ENCODE data around the gene VEGFD.
"Not testable (repeated sequence)": the region's sequence is repeated elsewhere in the genome, so short reads cannot be mapped to it uniquely, and the experiment has no call there.

VEGFD gene

GRCh38 chrX:15358533-15358932 is 25.7 kb downstream of the VEGFD start:
- no peak for DNase-seq

- DNase-seq: peak; percentile 25 to 74 (median 68)
Observed at GRCh38 chrX:15356444-15356843, 27.8 kb downstream of the VEGFD start.

GRCh38 chrX:15350329-15350996 is 33.8 kb downstream of the VEGFD start:
- peak in 1 of 3 donors; percentile 7 for DNase-seq

- DNase-seq: peak; percentile 58 to 74 (median 67)
Observed at GRCh38 chrX:15349046-15349445, 35.2 kb downstream of the VEGFD start.

- DNase-seq: no peak
Observed at GRCh38 chrX:15345976-15346375, 38.2 kb downstream of the VEGFD start.

- DNase-seq: no peak
Observed at GRCh38 chrX:15344106-15344505, 40.1 kb downstream of the VEGFD start.

- DNase-seq: peak in 1 of 3 donors; percentile 46
Observed at GRCh38 chrX:15343075-15343476, 41.1 kb downstream of the VEGFD start.

- no peak for DNase-seq
Observed at GRCh38 chrX:15340867-15341266, 43.3 kb downstream of the VEGFD start.

- peak; percentile 81 to 90 (median 82) for DNase-seq
Observed at GRCh38 chrX:15336023-15336413, 48.2 kb downstream of the VEGFD start.

- DNase-seq: peak; percentile 95 to 96 (median 96)
Observed at GRCh38 chrX:15335135-15336022, 48.8 kb downstream of the VEGFD start, which contains the start of gene PIGA. TSS of gene PIGA (minus strand) at chrX:15335523. CDS start at chrX:15331930, 3,593 bp downstream.

- peak; percentile 16 to 61 (median 53) for DNase-seq
Observed at GRCh38 chrX:15334561-15334960, 49.7 kb downstream of the VEGFD start.

GRCh38 chrX:15328821-15329220 is 55.4 kb downstream of the VEGFD start:
- DNase-seq: no peak

GRCh38 chrX:15328131-15328530 is 56.1 kb downstream of the VEGFD start:
- no peak for DNase-seq

GRCh38 chrX:15322472-15322871 is 61.7 kb downstream of the VEGFD start:
- no peak for DNase-seq

- no peak for DNase-seq
Observed at GRCh38 chrX:15322072-15322471, 62.1 kb downstream of the VEGFD start.

- DNase-seq: peak; percentile 72 to 80 (median 79)
Observed at GRCh38 chrX:15321447-15321846, 62.8 kb downstream of the VEGFD start.

- no peak for DNase-seq
Observed at GRCh38 chrX:15320297-15320696, 63.9 kb downstream of the VEGFD start.

- DNase-seq: no peak
Observed at GRCh38 chrX:15319075-15319474, 65.1 kb downstream of the VEGFD start.

- DNase-seq: no peak
Observed at GRCh38 chrX:15315509-15315908, 68.7 kb downstream of the VEGFD start, which contains the start of gene ASB11. TSS of gene ASB11 (minus strand) at chrX:15315640. CDS start at chrX:15315605, 35 bp downstream.

GRCh38 chrX:15314472-15314871 is 69.7 kb downstream of the VEGFD start:
- DNase-seq: peak in 1 of 3 donors; percentile 27

- DNase-seq: no peak
Observed at GRCh38 chrX:15311119-15311518, 73.1 kb downstream of the VEGFD start.

- no peak for DNase-seq
Observed at GRCh38 chrX:15310117-15310516, 74.1 kb downstream of the VEGFD start.

- not testable (repeated sequence) for DNase-seq
Observed at GRCh38 chrX:15305899-15306298, 78.3 kb downstream of the VEGFD start.

- peak; percentile 79 to 83 (median 83) for DNase-seq
Observed at GRCh38 chrX:15301924-15302323, 82.3 kb downstream of the VEGFD start.

Measured in suppressor macrophage treated with lipopolysaccharide for 1 hour (primary cell).